DMS153 treated with DMSO at 0.1 percent for 48 hours (cell line): ENCODE data around the gene MLN.
A peak's percentile ranks its signal among the peaks of the same experiment; 100 is the strongest.

Experiments
- DNase-seq: peaks from one replicate; lab custom pipeline; 2025; ENCODE audit not compliant: unreplicated experiment; lab: John Stamatoyannopoulos, UW

MLN gene

GRCh38 chr6:33816911-33817310 lies 13.1 kb upstream of the MLN start:
- no peak for DNase-seq

- DNase-seq, result peak; percentile 23
Measured at GRCh38 chr6:33815854-33816253, 12.1 kb upstream of the MLN start.

- DNase-seq, result no peak
Measured at GRCh38 chr6:33813990-33814985, 10.5 kb upstream of the MLN start.

- no peak for DNase-seq
Measured at GRCh38 chr6:33813246-33813904, 9.6 kb upstream of the MLN start.

GRCh38 chr6:33812669-33813068 lies 8.9 kb upstream of the MLN start:
- DNase-seq, result no peak

GRCh38 chr6:33809594-33809993 lies 5.8 kb upstream of the MLN start:
- no peak for DNase-seq

- peak; percentile 27 for DNase-seq
Measured at GRCh38 chr6:33808641-33809180, 4.9 kb upstream of the MLN start.

- DNase-seq, result no peak
Measured at GRCh38 chr6:33807606-33808005, 3.8 kb upstream of the MLN start.

GRCh38 chr6:33806841-33807240 lies 3.0 kb upstream of the MLN start:
- no peak for DNase-seq

- no peak for DNase-seq
Measured at GRCh38 chr6:33802186-33802958, 1.4 kb downstream of the MLN start.

- DNase-seq, result no peak
Measured at GRCh38 chr6:33801611-33802010, 2.2 kb downstream of the MLN start.

GRCh38 chr6:33800248-33800969 lies 3.4 kb downstream of the MLN start:
- DNase-seq, result no peak

- DNase-seq, result no peak
Measured at GRCh38 chr6:33799454-33800113, 4.2 kb downstream of the MLN start.

- DNase-seq, result no peak
Measured at GRCh38 chr6:33798343-33798848, 5.4 kb downstream of the MLN start.

- DNase-seq, result no peak
Measured at GRCh38 chr6:33797626-33798342, 6.0 kb downstream of the MLN start.

GRCh38 chr6:33794910-33795623 lies 8.7 kb downstream of the MLN start:
- DNase-seq, result no peak

- no peak for DNase-seq
Measured at GRCh38 chr6:33792981-33793380, 10.8 kb downstream of the MLN start.

GRCh38 chr6:33791620-33792019 lies 12.2 kb downstream of the MLN start:
- no peak for DNase-seq

- DNase-seq, result no peak
Measured at GRCh38 chr6:33790910-33791309, 12.9 kb downstream of the MLN start.
